ENCODE measurements around the gene CTRB2.

GRCh38 chr16:75218256-75219076 is 11.5 kb upstream of the CTRB2 start, which contains the start of gene CTRB1:
- TF ChIP-seq POLR2A (IDR thresholded peaks at IDR 0.05) (no peak), POLR2AphosphoS5 (IDR thresholded peaks at IDR 0.05) (no peak)

All from spleen (tissue), 3 donors.